ENCODE measurements around the gene CCL28. TPM values are rescaled to one million over a fixed set of nuclear protein-coding genes. Genes with fewer than 3 reads are reported as not detected.

The CCL28 gene
- total and polyA plus RNA-seq, 2 donors (not counting 1 experiment from before 2014, with no cell fraction given), result 1.1 to 2.0 TPM

GRCh38 chr5:43400082-43400481 lies 12.1 kb downstream of the CCL28 start:
- H3K4me1 ChIP-seq (ENCODE audit: control insufficient read depth, extremely low read depth, insufficient read depth, low read length), result no peaks in the 10 kb centered on the region
- no peak overlapping the region for H2AFZ ChIP-seq (ENCODE audit: low read length)
- H3K27me3 ChIP-seq (ENCODE audit: control insufficient read depth, insufficient read depth, low read length), result peaks cover 4% of the 10 kb centered on the region
- no peak overlapping the region for H3K9ac ChIP-seq (ENCODE audit: insufficient read depth, low read length)
- no peaks in the 10 kb centered on the region for H3K36me3 ChIP-seq (ENCODE audit: control insufficient read depth, insufficient read depth, low read length)
- H4K20me1 ChIP-seq (ENCODE audit: control insufficient read depth, extremely low read depth, insufficient read depth, low read length), result no peaks in the 10 kb centered on the region
- no peaks in the 10 kb centered on the region for H3K9me3 ChIP-seq (ENCODE audit: control insufficient read depth, insufficient read depth, low read depth, low read length)
- TF ChIP-seq CTCF (conservative IDR thresholded peaks at IDR 0.05 in 1 of 2, IDR thresholded peaks at IDR 0.05 in 1 of 2; ENCODE audit: low read depth in 1 of 2, low read length in 2 of 2) (peak; percentile 38 to 42), EZH2 (IDR thresholded peaks at IDR 0.05; ENCODE audit: low read length, missing control alignments) (no peak)
- no peak overlapping the region for H3K27ac ChIP-seq (ENCODE audit: insufficient read depth, low read length)
- H3K4me3 ChIP-seq (replicated peaks in 1 of 4; ENCODE audit: control extremely low read depth in 1 of 4, insufficient read depth in 1 of 4, low read depth in 3 of 4, low read length in 4 of 4), result no peak overlapping the region
- H3K4me2 ChIP-seq (ENCODE audit: extremely low read depth, insufficient read depth, low read length), result no peak overlapping the region
- H3K79me2 ChIP-seq (ENCODE audit: control insufficient read depth, insufficient read depth, low read length), result no peaks in the 10 kb centered on the region
- DNase-seq (ENCODE audit: low read depth in 2 of 2), result peak; percentile 29 to 51

- no peaks in the 10 kb centered on the region for H3K36me3 ChIP-seq (ENCODE audit: control insufficient read depth, insufficient read depth, low read length)
- H3K9me3 ChIP-seq (ENCODE audit: control insufficient read depth, insufficient read depth, low read depth, low read length), result no peaks in the 10 kb centered on the region
- peak overlapping the region; percentile 49 to 62 (median 56) for H3K4me3 ChIP-seq (replicated peaks in 1 of 4; ENCODE audit: control extremely low read depth in 1 of 4, insufficient read depth in 1 of 4, low read depth in 3 of 4, low read length in 4 of 4)
- peak overlapping the region; percentile 91 for H2AFZ ChIP-seq (ENCODE audit: low read length)
- peak overlapping the region; percentile 79 for H3K4me2 ChIP-seq (ENCODE audit: extremely low read depth, insufficient read depth, low read length)
- no peak overlapping the region for H3K9ac ChIP-seq (ENCODE audit: insufficient read depth, low read length)
- no peaks in the 10 kb centered on the region for H3K79me2 ChIP-seq (ENCODE audit: control insufficient read depth, insufficient read depth, low read length)
- TF ChIP-seq CTCF (conservative IDR thresholded peaks at IDR 0.05 in 1 of 2, IDR thresholded peaks at IDR 0.05 in 1 of 2; ENCODE audit: low read depth in 1 of 2, low read length in 2 of 2), result no peak
- peak; percentile 59 for TF ChIP-seq EZH2 (IDR thresholded peaks at IDR 0.05; ENCODE audit: low read length, missing control alignments)
- no peak overlapping the region for H3K27ac ChIP-seq (ENCODE audit: insufficient read depth, low read length)
- DNase-seq (ENCODE audit: low read depth in 2 of 2), result peak; percentile 21 to 30
- H3K4me1 ChIP-seq (ENCODE audit: control insufficient read depth, extremely low read depth, insufficient read depth, low read length), result no peaks in the 10 kb centered on the region
- no peaks in the 10 kb centered on the region for H4K20me1 ChIP-seq (ENCODE audit: control insufficient read depth, extremely low read depth, insufficient read depth, low read length)
- peaks cover 4% of the 10 kb centered on the region for H3K27me3 ChIP-seq (ENCODE audit: control insufficient read depth, insufficient read depth, low read length)
Measured at GRCh38 chr5:43396762-43397304, 15.4 kb downstream of the CCL28 start.

GRCh38 chr5:43390471-43390870 lies 21.7 kb downstream of the CCL28 start:
- Histone ChIP-seq H3K27me3 (ENCODE audit: control insufficient read depth, insufficient read depth, low read length) (no peaks in the 10 kb centered on the region), H3K9me3 (ENCODE audit: control insufficient read depth, insufficient read depth, low read depth, low read length) (no peaks in the 10 kb centered on the region), H3K4me2 (ENCODE audit: extremely low read depth, insufficient read depth, low read length) (no peak overlapping the region), H3K79me2 (ENCODE audit: control insufficient read depth, insufficient read depth, low read length) (no peaks in the 10 kb centered on the region), H3K4me1 (ENCODE audit: control insufficient read depth, extremely low read depth, insufficient read depth, low read length) (no peaks in the 10 kb centered on the region), H3K27ac (ENCODE audit: insufficient read depth, low read length) (no peak overlapping the region), H4K20me1 (ENCODE audit: control insufficient read depth, extremely low read depth, insufficient read depth, low read length) (no peaks in the 10 kb centered on the region), H3K4me3 (replicated peaks in 1 of 4; ENCODE audit: control extremely low read depth in 1 of 4, insufficient read depth in 1 of 4, low read depth in 3 of 4, low read length in 4 of 4) (no peak overlapping the region), H3K9ac (ENCODE audit: insufficient read depth, low read length) (no peak overlapping the region), H3K36me3 (ENCODE audit: control insufficient read depth, insufficient read depth, low read length) (no peaks in the 10 kb centered on the region), H2AFZ (ENCODE audit: low read length) (no peak overlapping the region)
- TF ChIP-seq EZH2 (IDR thresholded peaks at IDR 0.05; ENCODE audit: low read length, missing control alignments) (no peak), CTCF (conservative IDR thresholded peaks at IDR 0.05 in 1 of 2, IDR thresholded peaks at IDR 0.05 in 1 of 2; ENCODE audit: low read depth in 1 of 2, low read length in 2 of 2) (no peak)
- no peak for DNase-seq (ENCODE audit: low read depth in 2 of 2)

Data from fibroblast of lung (primary cell).